ENCODE measurements around the gene LACTBL1.

Gene LACTBL1

DNA sequence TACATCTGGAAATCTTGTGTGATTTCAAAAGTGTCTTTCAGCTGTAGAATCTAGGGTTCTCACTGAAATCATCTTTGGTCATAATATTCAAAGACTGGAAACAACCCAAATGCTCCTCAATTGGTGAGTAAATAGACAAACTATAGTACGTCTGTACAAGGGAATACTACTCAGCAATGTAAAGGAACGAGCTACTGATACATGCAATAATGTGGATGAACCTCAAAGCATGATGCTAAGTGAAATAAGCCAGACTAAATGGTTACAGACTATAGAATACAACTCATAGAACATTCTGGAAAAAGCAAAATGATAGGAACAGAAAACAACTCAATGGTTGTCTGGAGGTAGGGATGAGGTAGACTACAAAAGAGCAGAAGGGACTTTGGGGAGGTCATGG is 2.6 kb downstream of the LACTBL1 start:
- ATAC-seq, result no peak
- TF ChIP-seq RARB (CRISPR knock-in tag; IDR thresholded peaks at IDR 0.05) (no peak), PPARA (CRISPR knock-in tag; IDR thresholded peaks at IDR 0.05; ENCODE audit: borderline replicate concordance) (no peak), ZFP30 (CRISPR knock-in tag; IDR thresholded peaks at IDR 0.05) (no peak), ESRRG (CRISPR knock-in tag; IDR thresholded peaks at IDR 0.05) (no peak), ZNF565 (CRISPR knock-in tag; conservative IDR thresholded peaks at IDR 0.05; ENCODE audit: low read depth) (no peak), TCF4 (CRISPR knock-in tag; IDR thresholded peaks at IDR 0.05; ENCODE audit: borderline replicate concordance) (no peak), ISL1 (CRISPR knock-in tag; IDR thresholded peaks at IDR 0.05) (no peak)
- TF ChIP-seq, protein P1, sequence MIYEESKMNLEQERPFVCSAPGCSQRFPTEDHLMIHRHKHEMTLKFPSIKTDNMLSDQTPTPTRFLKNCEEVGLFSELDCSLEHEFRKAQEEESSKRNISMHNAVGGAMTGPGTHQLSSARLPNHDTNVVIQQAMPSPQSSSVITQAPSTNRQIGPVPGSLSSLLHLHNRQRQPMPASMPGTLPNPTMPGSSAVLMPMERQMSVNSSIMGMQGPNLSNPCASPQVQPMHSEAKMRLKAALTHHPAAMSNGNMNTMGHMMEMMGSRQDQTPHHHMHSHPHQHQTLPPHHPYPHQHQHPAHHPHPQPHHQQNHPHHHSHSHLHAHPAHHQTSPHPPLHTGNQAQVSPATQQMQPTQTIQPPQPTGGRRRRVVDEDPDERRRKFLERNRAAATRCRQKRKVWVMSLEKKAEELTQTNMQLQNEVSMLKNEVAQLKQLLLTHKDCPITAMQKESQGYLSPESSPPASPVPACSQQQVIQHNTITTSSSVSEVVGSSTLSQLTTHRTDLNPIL (CRISPR knock-in tag; IDR thresholded peaks at IDR 0.05; ENCODE audit: low read depth), result no peak
- TF ChIP-seq, protein P2, sequence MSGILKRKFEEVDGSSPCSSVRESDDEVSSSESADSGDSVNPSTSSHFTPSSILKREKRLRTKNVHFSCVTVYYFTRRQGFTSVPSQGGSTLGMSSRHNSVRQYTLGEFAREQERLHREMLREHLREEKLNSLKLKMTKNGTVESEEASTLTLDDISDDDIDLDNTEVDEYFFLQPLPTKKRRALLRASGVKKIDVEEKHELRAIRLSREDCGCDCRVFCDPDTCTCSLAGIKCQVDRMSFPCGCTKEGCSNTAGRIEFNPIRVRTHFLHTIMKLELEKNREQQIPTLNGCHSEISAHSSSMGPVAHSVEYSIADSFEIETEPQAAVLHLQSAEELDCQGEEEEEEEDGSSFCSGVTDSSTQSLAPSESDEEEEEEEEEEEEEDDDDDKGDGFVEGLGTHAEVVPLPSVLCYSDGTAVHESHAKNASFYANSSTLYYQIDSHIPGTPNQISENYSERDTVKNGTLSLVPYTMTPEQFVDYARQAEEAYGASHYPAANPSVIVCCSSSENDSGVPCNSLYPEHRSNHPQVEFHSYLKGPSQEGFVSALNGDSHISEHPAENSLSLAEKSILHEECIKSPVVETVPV (CRISPR knock-in tag; IDR thresholded peaks at IDR 0.05), result no peak

DNA sequence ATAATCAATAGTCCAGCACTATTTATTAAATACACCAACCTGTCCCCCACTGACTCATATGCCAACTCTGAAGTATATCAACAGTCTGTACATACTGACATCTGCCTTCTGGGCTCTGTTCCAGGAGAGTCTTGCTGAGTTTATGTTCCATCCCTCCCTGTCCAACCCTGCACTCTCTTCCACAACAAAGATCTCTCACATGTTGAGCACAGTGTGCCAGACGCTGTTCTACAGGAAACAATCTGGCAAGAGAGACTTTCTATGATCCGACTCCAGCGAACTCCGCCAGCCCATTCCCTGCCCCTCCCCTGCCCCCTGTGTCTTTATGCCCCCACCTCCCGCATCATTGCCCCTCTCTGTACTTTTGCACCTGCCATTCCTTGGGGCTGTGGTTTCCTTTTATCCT is 3.4 kb downstream of the LACTBL1 start:
- ATAC-seq, result peak; percentile 90
- no peak for TF ChIP-seq BACH2 (CRISPR knock-in tag; IDR thresholded peaks at IDR 0.05; ENCODE audit: borderline replicate concordance)
- no peak for TF ChIP-seq OSR1 (CRISPR knock-in tag; IDR thresholded peaks at IDR 0.05)
- peak; percentile 53; the same call in 1 of the 2 replicates for TF ChIP-seq TCF4 (CRISPR knock-in tag; IDR thresholded peaks at IDR 0.05; ENCODE audit: borderline replicate concordance)
- TF ChIP-seq ZNF8 (CRISPR knock-in tag; IDR thresholded peaks at IDR 0.05), result no peak
- TF ChIP-seq PATZ1 (CRISPR knock-in tag; IDR thresholded peaks at IDR 0.05; ENCODE audit: borderline replicate concordance), result no peak
- no peak for TF ChIP-seq SNAI2 (CRISPR knock-in tag; IDR thresholded peaks at IDR 0.05)
- TF ChIP-seq ZC3H10 (CRISPR knock-in tag; IDR thresholded peaks at IDR 0.05), result no peak
- TF ChIP-seq, protein P2 (CRISPR knock-in tag; IDR thresholded peaks at IDR 0.05), result no peak
- no peak for TF ChIP-seq PPARA (CRISPR knock-in tag; IDR thresholded peaks at IDR 0.05; ENCODE audit: borderline replicate concordance)
- TF ChIP-seq, protein P1 (CRISPR knock-in tag; IDR thresholded peaks at IDR 0.05; ENCODE audit: low read depth), result no peak
- peak; percentile 40; the same call in 1 of the 2 replicates for TF ChIP-seq TSHZ2 (CRISPR knock-in tag; IDR thresholded peaks at IDR 0.05)
- no peak for TF ChIP-seq GLIS3 (CRISPR knock-in tag; IDR thresholded peaks at IDR 0.05)
- TF ChIP-seq ZNF565 (CRISPR knock-in tag; conservative IDR thresholded peaks at IDR 0.05; ENCODE audit: low read depth), result no peak
- TF ChIP-seq, protein P3, sequence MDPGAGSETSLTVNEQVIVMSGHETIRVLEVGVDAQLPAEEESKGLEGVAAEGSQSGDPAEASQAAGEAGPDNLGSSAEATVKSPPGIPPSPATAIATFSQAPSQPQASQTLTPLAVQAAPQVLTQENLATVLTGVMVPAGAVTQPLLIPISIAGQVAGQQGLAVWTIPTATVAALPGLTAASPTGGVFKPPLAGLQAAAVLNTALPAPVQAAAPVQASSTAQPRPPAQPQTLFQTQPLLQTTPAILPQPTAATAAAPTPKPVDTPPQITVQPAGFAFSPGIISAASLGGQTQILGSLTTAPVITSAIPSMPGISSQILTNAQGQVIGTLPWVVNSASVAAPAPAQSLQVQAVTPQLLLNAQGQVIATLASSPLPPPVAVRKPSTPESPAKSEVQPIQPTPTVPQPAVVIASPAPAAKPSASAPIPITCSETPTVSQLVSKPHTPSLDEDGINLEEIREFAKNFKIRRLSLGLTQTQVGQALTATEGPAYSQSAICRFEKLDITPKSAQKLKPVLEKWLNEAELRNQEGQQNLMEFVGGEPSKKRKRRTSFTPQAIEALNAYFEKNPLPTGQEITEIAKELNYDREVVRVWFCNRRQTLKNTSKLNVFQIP (CRISPR knock-in tag; IDR thresholded peaks at IDR 0.05; ENCODE audit: borderline replicate concordance, low read depth), result no peak
- TF ChIP-seq ZFP30 (CRISPR knock-in tag; IDR thresholded peaks at IDR 0.05), result no peak
- no peak for TF ChIP-seq RARB (CRISPR knock-in tag; IDR thresholded peaks at IDR 0.05)
- no peak for TF ChIP-seq ISL1 (CRISPR knock-in tag; IDR thresholded peaks at IDR 0.05)
- TF ChIP-seq ZNF70 (CRISPR knock-in tag; IDR thresholded peaks at IDR 0.05), result no peak

Data from SK-N-SH treated with all-trans-retinoic acid at 6 μM for 48 hours (cell line).